ENCODE measurements around the gene AUTS2.

AUTS2 gene

GRCh38 chr7:70608229-70608628 is 1010.0 kb downstream of the AUTS2 start:
- ATAC-seq (ENCODE audit: low read depth) = no peak
- Histone ChIP-seq H3K4me3 (ENCODE audit: severe bottlenecking) (no peak overlapping the region), H3K27me3 (ENCODE audit: insufficient read depth, poor library complexity, severe bottlenecking) (no peaks in the 10 kb centered on the region), H3K4me1 (ENCODE audit: insufficient read depth, poor library complexity, severe bottlenecking) (no peaks in the 10 kb centered on the region), H3K36me3 (ENCODE audit: low read depth) (no peaks in the 10 kb centered on the region), H3K27ac (ENCODE audit: poor library complexity, severe bottlenecking) (no peak overlapping the region), H3K9me3 (ENCODE audit: severe bottlenecking) (peaks cover 1% of the 10 kb centered on the region)
- no peak for TF ChIP-seq CTCF (IDR thresholded peaks at IDR 0.05; ENCODE audit: poor library complexity, severe bottlenecking)
- DNase-seq (ENCODE audit: low spot score) = no peak

GRCh38 chr7:70612811-70613210 is 1014.5 kb downstream of the AUTS2 start:
- TF ChIP-seq CTCF (IDR thresholded peaks at IDR 0.05; ENCODE audit: poor library complexity, severe bottlenecking) = no peak
- Histone ChIP-seq H3K4me1 (ENCODE audit: insufficient read depth, poor library complexity, severe bottlenecking) (no peaks in the 10 kb centered on the region), H3K4me3 (ENCODE audit: severe bottlenecking) (no peak overlapping the region), H3K27ac (ENCODE audit: poor library complexity, severe bottlenecking) (no peak overlapping the region), H3K36me3 (ENCODE audit: low read depth) (no peaks in the 10 kb centered on the region), H3K9me3 (ENCODE audit: severe bottlenecking) (no peaks in the 10 kb centered on the region), H3K27me3 (ENCODE audit: insufficient read depth, poor library complexity, severe bottlenecking) (no peaks in the 10 kb centered on the region)
- no peak for ATAC-seq (ENCODE audit: low read depth)
- DNase-seq (ENCODE audit: low spot score) = no peak

GRCh38 chr7:70614237-70615045 is 1016.2 kb downstream of the AUTS2 start:
- Histone ChIP-seq H3K36me3 (ENCODE audit: low read depth) (no peaks in the 10 kb centered on the region), H3K27ac (ENCODE audit: poor library complexity, severe bottlenecking) (no peak overlapping the region), H3K4me1 (ENCODE audit: insufficient read depth, poor library complexity, severe bottlenecking) (no peaks in the 10 kb centered on the region), H3K9me3 (ENCODE audit: severe bottlenecking) (no peaks in the 10 kb centered on the region), H3K4me3 (ENCODE audit: severe bottlenecking) (no peak overlapping the region), H3K27me3 (ENCODE audit: insufficient read depth, poor library complexity, severe bottlenecking) (no peaks in the 10 kb centered on the region)
- TF ChIP-seq CTCF (IDR thresholded peaks at IDR 0.05; ENCODE audit: poor library complexity, severe bottlenecking) = no peak
- DNase-seq (ENCODE audit: low spot score) (no peak), ATAC-seq (ENCODE audit: low read depth) (peak; percentile 59)

GRCh38 chr7:70615066-70615606 is 1016.9 kb downstream of the AUTS2 start:
- peak; percentile 57 for ATAC-seq (ENCODE audit: low read depth)
- Histone ChIP-seq H3K36me3 (ENCODE audit: low read depth) (no peaks in the 10 kb centered on the region), H3K27me3 (ENCODE audit: insufficient read depth, poor library complexity, severe bottlenecking) (no peaks in the 10 kb centered on the region), H3K9me3 (ENCODE audit: severe bottlenecking) (no peaks in the 10 kb centered on the region), H3K4me3 (ENCODE audit: severe bottlenecking) (no peak overlapping the region), H3K4me1 (ENCODE audit: insufficient read depth, poor library complexity, severe bottlenecking) (no peaks in the 10 kb centered on the region), H3K27ac (ENCODE audit: poor library complexity, severe bottlenecking) (no peak overlapping the region)
- no peak for DNase-seq (ENCODE audit: low spot score)
- TF ChIP-seq CTCF (IDR thresholded peaks at IDR 0.05; ENCODE audit: poor library complexity, severe bottlenecking) = no peak

- Histone ChIP-seq H3K9me3 (ENCODE audit: severe bottlenecking) (no peaks in the 10 kb centered on the region), H3K27me3 (ENCODE audit: insufficient read depth, poor library complexity, severe bottlenecking) (no peaks in the 10 kb centered on the region), H3K36me3 (ENCODE audit: low read depth) (no peaks in the 10 kb centered on the region), H3K4me3 (ENCODE audit: severe bottlenecking) (no peak overlapping the region), H3K27ac (ENCODE audit: poor library complexity, severe bottlenecking) (no peak overlapping the region), H3K4me1 (ENCODE audit: insufficient read depth, poor library complexity, severe bottlenecking) (no peaks in the 10 kb centered on the region)
- TF ChIP-seq CTCF (IDR thresholded peaks at IDR 0.05; ENCODE audit: poor library complexity, severe bottlenecking) = no peak
- ATAC-seq (ENCODE audit: low read depth) = no peak
- DNase-seq (ENCODE audit: low spot score) = no peak
These were observed 1017.9 kb downstream of the AUTS2 start for GRCh38 chr7:70616211-70616610.
